GM12878 (cell line): ENCODE measurements around the gene HIVEP1. TPM values are rescaled to one million over a fixed set of nuclear protein-coding genes. Genes with fewer than 3 reads are reported as not detected.

Source experiments
- ASH2L ChIP-seq: fragments of 300-600, 200-600 bp; sonication (generic); IDR thresholded peaks from 2 replicates; pipeline ENCODE4 v1.6.1; 2017; ENCODE audit warnings: low read depth, mild to moderate bottlenecking, borderline replicate concordance
- ATF2 ChIP-seq: IDR thresholded peaks from 2 replicates; pipeline ENCODE4 v1.6.1; 2012; ENCODE audit warnings: low read length, inconsistent platforms
- ATF7 ChIP-seq: fragments of 450-650 bp; IDR thresholded peaks from 2 replicates; pipeline ENCODE4 v1.6.1; 2016; ENCODE audit warnings: low read depth, mild to moderate bottlenecking
- BCLAF1 ChIP-seq: fragments of 450-650 bp; IDR thresholded peaks from 2 replicates; pipeline ENCODE4 v1.6.1; 2017; ENCODE audit warnings: antibody characterized with exemption, mild to moderate bottlenecking, moderate library complexity
- BRCA1 ChIP-seq: IDR thresholded peaks from 2 replicates; pipeline ENCODE4 v1.6.1; 2011; ENCODE audit warnings: low read depth, low read length, improper control_type of control experiment
- CTCF ChIP-seq, 3 experiments: IDR thresholded peaks in 2 of 3; conservative IDR thresholded peaks in 1 of 3; 2 replicates each; pipeline ENCODE4 v1.5.1; 2011; ENCODE audit warnings: low read depth in 3 of 3, low read length in 3 of 3, mild to moderate bottlenecking in 3 of 3, control low read depth in 2 of 3, moderate library complexity in 2 of 3, inconsistent platforms in 1 of 3, mixed read lengths in 1 of 3; ENCODE audit not compliant: control insufficient read depth in 2 of 3, insufficient read depth in 1 of 3; ENCODE audit errors: extremely low read depth in 1 of 3
- ELK1 ChIP-seq: IDR thresholded peaks from 2 replicates; pipeline ENCODE4 v1.6.1; 2012; ENCODE audit warnings: low read depth, low read length, improper control_type of control experiment
- KDM1A ChIP-seq: fragments of 200-600 bp; sonication (generic); IDR thresholded peaks from 2 replicates; pipeline ENCODE4 v1.6.1; 2016; ENCODE audit warnings: borderline replicate concordance
- KLF5 ChIP-seq: fragments of 450-650 bp; IDR thresholded peaks from 2 replicates; pipeline ENCODE4 v1.6.1; 2014; ENCODE audit warnings: mild to moderate bottlenecking; ENCODE audit not compliant: partially characterized antibody
- LARP7 ChIP-seq: fragments of 450-650 bp; IDR thresholded peaks from 2 replicates; pipeline ENCODE4 v1.6.1; 2017; ENCODE audit warnings: mild to moderate bottlenecking
- MEF2A ChIP-seq: IDR thresholded peaks from 2 replicates; pipeline ENCODE4 v1.6.1; 2011; ENCODE audit warnings: low read depth, mild to moderate bottlenecking, low read length, moderate library complexity; ENCODE audit not compliant: insufficient read depth
- PAX5 ChIP-seq: IDR thresholded peaks from 2 replicates; pipeline ENCODE4 v1.6.1; 2011; ENCODE audit warnings: low read depth, low read length, borderline replicate concordance
- POLR2AphosphoS2 ChIP-seq: IDR thresholded peaks from 2 replicates; pipeline ENCODE4 v1.6.1; 2011; ENCODE audit warnings: low read depth, mild to moderate bottlenecking, low read length, improper control_type of control experiment, moderate library complexity
- RAD51 ChIP-seq: fragments of 450-650 bp; IDR thresholded peaks from 2 replicates; pipeline ENCODE4 v1.6.1; 2016; ENCODE audit warnings: moderate library complexity, mild to moderate bottlenecking, inconsistent platforms
- SMARCA5 ChIP-seq: fragments of 450-650 bp; IDR thresholded peaks from 2 replicates; pipeline ENCODE4 v1.6.1; 2017; ENCODE audit warnings: mild to moderate bottlenecking
- STAT3 ChIP-seq: IDR thresholded peaks from 2 replicates; pipeline ENCODE4 v1.6.1; 2011; ENCODE audit warnings: low read depth, low read length, improper control_type of control experiment
- USF1 ChIP-seq: IDR thresholded peaks from 2 replicates; pipeline ENCODE4 v1.6.1; 2011; ENCODE audit warnings: borderline replicate concordance, low read depth, mild to moderate bottlenecking, moderate library complexity, mixed read lengths, low read length; ENCODE audit not compliant: insufficient read depth; ENCODE audit errors: extremely low read length
- ZNF207 ChIP-seq: fragments of 450-650 bp; IDR thresholded peaks from 2 replicates; pipeline ENCODE4 v1.6.1; 2014; ENCODE audit warnings: antibody characterized with exemption, mild to moderate bottlenecking, borderline replicate concordance
- ZNF274 ChIP-seq: IDR thresholded peaks from one replicate; pipeline ENCODE4 v1.8.0; 2011; ENCODE audit not compliant: insufficient read length, insufficient read depth
- polyA plus RNA-seq, 11 experiments: library from polyadenylated mRNA; depleted of rRNA in 4 of 11; unstranded in 6 of 11; stranded (reverse) in 5 of 11; fragments of >200 nt; fragmentation: Nextera tagmentation in 4 of 11; fragmentation: Illumina TruSeq in 1 of 11; extraction: Ambion mirVana in 4 of 11; extraction: Trizol in 1 of 11; gene quantifications; 1 replicate in 1 of 11; 2 replicates in 10 of 11; pipeline versions ENCODE4 v1.2.1 to v1.2.3, GENCODE V29; 2011 to 2016; ENCODE audit warnings: inconsistent platforms in 2 of 11, missing spikeins in 2 of 11, low read depth in 1 of 11
- total RNA-seq, 4 experiments: library from RNA; depleted of rRNA in 3 of 4; stranded (reverse); fragments of >200 nt in 3 of 4; fragmentation: Illumina TruSeq in 1 of 4; extraction: Trizol in 1 of 4; gene quantifications; 2 replicates each; pipeline versions ENCODE4 v1.2.1 to v1.2.3, GENCODE V29; 2013 to 2021

The HIVEP1 gene
- total and polyA plus RNA-seq, 10 of the 15 experiments (the other 5 are each of a cell fraction or from before 2014, with no cell fraction given) = 4.3 to 37.5 (median 21.6) TPM

- TF ChIP-seq ZNF274 (no peak), ASH2L (no peak), ELK1 (no peak), BRCA1 (no peak), RAD51 (no peak), ATF2 (peak; percentile 28; the same call in 1 of the 2 replicates), KDM1A (no peak), BCLAF1 (no peak), ATF7 (peak; percentile 80), MEF2A (0 out of 2 replicates have a peak, but pooled peaks have one; percentile 30), KLF5 (no peak), SMARCA5 (no peak), STAT3 (no peak), PAX5 (peak; percentile 18; the same call in 1 of the 2 replicates), USF1 (peak; percentile 78), CTCF (IDR thresholded peaks at IDR 0.05 in 2 of 3, conservative IDR thresholded peaks at IDR 0.05 in 1 of 3; ENCODE audit: control insufficient read depth in 2 of 3, extremely low read depth in 1 of 3, insufficient read depth in 1 of 3, low read depth in 3 of 3, low read length in 3 of 3) (no peak), POLR2AphosphoS2 (no peak; the same call in 1 of the 2 replicates), ZNF207 (no peak), LARP7 (no peak)
Observed at GRCh38 chr6:12011276-12012037, 655 bp upstream of the HIVEP1 start (continued).
